ENCODE measurements around the gene NPTN. TPM values are rescaled to one million over a fixed set of nuclear protein-coding genes. Genes with fewer than 3 reads are reported as not detected.

NPTN gene
- total and polyA plus RNA-seq, 2 of the 13 experiments (the other 11 are each of a cell fraction or from before 2014, with no cell fraction given): 78.0 to 110 TPM

- TF ChIP-seq ZNF562 (CRISPR knock-in tag; IDR thresholded peaks at IDR 0.05; ENCODE audit: borderline replicate concordance): no peak
- no peak for TF ChIP-seq SP140L (CRISPR knock-in tag; IDR thresholded peaks at IDR 0.05; ENCODE audit: borderline replicate concordance)
- TF ChIP-seq SRY (CRISPR knock-in tag; IDR thresholded peaks at IDR 0.05): no peak
- no peak for TF ChIP-seq ATF1 (CRISPR knock-in tag; IDR thresholded peaks at IDR 0.05)
- no peak for TF ChIP-seq SKI (IDR thresholded peaks at IDR 0.05; ENCODE audit: partially characterized antibody)
- TF ChIP-seq ZNF792 (CRISPR knock-in tag; IDR thresholded peaks at IDR 0.05): no peak
- TF ChIP-seq MIER3 (CRISPR knock-in tag; IDR thresholded peaks at IDR 0.05; ENCODE audit: borderline replicate concordance): no peak
- no peak for TF ChIP-seq ZNF589 (CRISPR knock-in tag; conservative IDR thresholded peaks at IDR 0.05)
- no peak for TF ChIP-seq PPARG (CRISPR knock-in tag; conservative IDR thresholded peaks at IDR 0.05)
- TF ChIP-seq ZNF850 (CRISPR knock-in tag; conservative IDR thresholded peaks at IDR 0.05): no peak
Measured at GRCh38 chr15:73527598-73527997, 105.6 kb downstream of the NPTN start (continued).

GRCh38 chr15:73524919-73525318 is 108.3 kb downstream of the NPTN start:
- H3K4me3 ChIP-seq (replicated peaks in 1 of 3; ENCODE audit: insufficient read depth in 1 of 3, low read depth in 2 of 3, low read length in 3 of 3): no peak overlapping the region
- peak; percentile 17 for DNase-seq (ENCODE audit: low spot score)
- ChIA-PET CTCF (ENCODE audit: low intra/inter-chr PET ratio, low total read pairs) (no interaction called here), POLR2A (no interaction called here)
- 0% methylated on average over 1 of the region's 1 CpG for WGBS (ENCODE audit: low lambda C conversion rate)
- H3K9ac ChIP-seq (ENCODE audit: insufficient read depth, low read depth, low read length): no peak overlapping the region
- ATAC-seq: peak; percentile 24; the same call in 1 of the 3 replicates
- H3K27ac ChIP-seq (ENCODE audit: extremely low read length, insufficient read depth, low read length): no peak overlapping the region
- no peak for FAIRE-seq
- no peak overlapping the region for H2AFZ ChIP-seq (ENCODE audit: low read length)
- H3K36me3 ChIP-seq (replicated peaks in 1 of 2; ENCODE audit: control insufficient read depth in 1 of 2, insufficient read depth in 2 of 2, low read length in 2 of 2): no peaks in the 10 kb centered on the region
- no peaks in the 10 kb centered on the region for H3K27me3 ChIP-seq (ENCODE audit: control insufficient read depth in 1 of 2, insufficient read depth in 2 of 2, low read length in 2 of 2)
- no peaks in the 10 kb centered on the region for H4K20me1 ChIP-seq (ENCODE audit: insufficient read depth, low read length)
- in situ Hi-C loops (cut with HindIII; ENCODE audit: extremely low pct_ligation_motif_present, low pct_unique_long_range_greater_than_20kb): no loop called here
- H3K9me3 ChIP-seq (ENCODE audit: low read length): no peaks in the 10 kb centered on the region
- no peak overlapping the region for H3K4me2 ChIP-seq (ENCODE audit: low read depth, low read length)
- no TSS peak for BruUV-seq (replicated peaks)
- no peaks in the 10 kb centered on the region for H3K4me1 ChIP-seq (ENCODE audit: insufficient read depth, low read length)
- intact Hi-C loops (cut with micrococcal nuclease; ENCODE audit: unreplicated experiment): no loop called here
- no peaks in the 10 kb centered on the region for H3K79me2 ChIP-seq (ENCODE audit: insufficient read depth, low read length)
- TF ChIP-seq CAMTA2 (CRISPR knock-in tag; IDR thresholded peaks at IDR 0.05; ENCODE audit: borderline replicate concordance) (no peak), HNF4G (IDR thresholded peaks at IDR 0.05; ENCODE audit: borderline replicate concordance, low read depth, low read length) (peak; percentile 50; the same call in 1 of the 2 replicates), HNF4G (CRISPR knock-in tag; IDR thresholded peaks at IDR 0.05; ENCODE audit: borderline replicate concordance, low read depth) (no peak), ZNF597 (CRISPR knock-in tag; IDR thresholded peaks at IDR 0.05) (no peak), HNF4A (CRISPR knock-in tag; IDR thresholded peaks at IDR 0.05) (peak; percentile 69), ZFP90 (CRISPR knock-in tag; IDR thresholded peaks at IDR 0.05; ENCODE audit: borderline replicate concordance) (no peak), SNRNP70 (IDR thresholded peaks at IDR 0.05; ENCODE audit: low read depth, low read length) (no peak), ZFP37 (CRISPR knock-in tag; IDR thresholded peaks at IDR 0.05; ENCODE audit: borderline replicate concordance) (no peak), AGO2 (optimal IDR thresholded peaks at IDR 0.05; ENCODE audit: low read depth, low read length) (no peak), REL (CRISPR knock-in tag; conservative IDR thresholded peaks at IDR 0.05) (no peak), ZNF510 (CRISPR knock-in tag; IDR thresholded peaks at IDR 0.05; ENCODE audit: low read depth) (no peak), ZBTB42 (CRISPR knock-in tag; IDR thresholded peaks at IDR 0.05) (no peak), HOXA5 (CRISPR knock-in tag; IDR thresholded peaks at IDR 0.05) (no peak), HOXA9 (CRISPR knock-in tag; IDR thresholded peaks at IDR 0.05; ENCODE audit: borderline replicate concordance) (no peak), ZNF235 (CRISPR knock-in tag; IDR thresholded peaks at IDR 0.05; ENCODE audit: borderline replicate concordance) (no peak), SNAPC5 (CRISPR knock-in tag; IDR thresholded peaks at IDR 0.05; ENCODE audit: borderline replicate concordance) (no peak), AKAP8 (CRISPR knock-in tag; IDR thresholded peaks at IDR 0.05) (no peak)

All from HepG2 (cell line).